Measurements from ENCODE around the gene SUPT3H. TPM values are rescaled to one million over a fixed set of nuclear protein-coding genes. Genes with fewer than 3 reads are reported as not detected.

The SUPT3H gene
- polyA plus RNA-seq, 1 donor (not counting 4 experiments of a cell fraction or from before 2014, with no cell fraction given), result 7.6 TPM

- Histone ChIP-seq H4K20me1 (ENCODE audit: control insufficient read depth, extremely low read depth, insufficient read depth, low read length) (no peaks in the 10 kb centered on the region), H3K27me3 (ENCODE audit: control insufficient read depth, extremely low read depth, insufficient read depth, low read length) (no peaks in the 10 kb centered on the region), H3K36me3 (ENCODE audit: control insufficient read depth in 2 of 2, extremely low read depth in 1 of 2, insufficient read depth in 2 of 2, low read length in 2 of 2) (no peaks in the 10 kb centered on the region), H3K79me2 (ENCODE audit: control insufficient read depth, insufficient read depth, low read length) (no peaks in the 10 kb centered on the region), H3K9me1 (ENCODE audit: control insufficient read depth, extremely low read depth, insufficient read depth, low read length) (no peaks in the 10 kb centered on the region), H3K9ac (ENCODE audit: control insufficient read depth, extremely low read depth, insufficient read depth, low read length) (no peak overlapping the region), H3K4me2 (ENCODE audit: control insufficient read depth, extremely low read depth, insufficient read depth, low read depth, low read length) (no peak overlapping the region), H3K9me3 (ENCODE audit: control insufficient read depth, low read depth, low read length) (no peaks in the 10 kb centered on the region), H3K4me3 (ENCODE audit: control insufficient read depth in 2 of 3, extremely low read depth in 1 of 3, insufficient read depth in 2 of 3, low read depth in 1 of 3, low read length in 3 of 3) (no peak overlapping the region), H3K4me1 (ENCODE audit: control insufficient read depth, extremely low read depth, insufficient read depth, low read length) (peaks cover 4% of the 10 kb centered on the region), H3K27ac (ENCODE audit: control insufficient read depth, insufficient read depth, low read length) (no peak overlapping the region), H2AFZ (ENCODE audit: control insufficient read depth, low read length) (no peak overlapping the region)
- FAIRE-seq (no peak), DNase-seq (ENCODE audit: low read depth, low spot score) (no peak)
- TF ChIP-seq CTCF (optimal IDR thresholded peaks at IDR 0.05 in 1 of 3, IDR thresholded peaks at IDR 0.05 in 1 of 3, conservative IDR thresholded peaks at IDR 0.05 in 1 of 3; ENCODE audit: extremely low read depth in 1 of 3, insufficient read depth in 2 of 3, low read length in 3 of 3) (no peak), EZH2 (IDR thresholded peaks at IDR 0.05; ENCODE audit: low read length) (no peak)
- dilution Hi-C loops (cut with MboI; ENCODE audit: extremely low pct_ligation_motif_present, low sequenced_read_pairs), result no loop called here
These were observed 265.0 kb downstream of the SUPT3H start for GRCh38 chr6:45112711-45113110.

DNA sequence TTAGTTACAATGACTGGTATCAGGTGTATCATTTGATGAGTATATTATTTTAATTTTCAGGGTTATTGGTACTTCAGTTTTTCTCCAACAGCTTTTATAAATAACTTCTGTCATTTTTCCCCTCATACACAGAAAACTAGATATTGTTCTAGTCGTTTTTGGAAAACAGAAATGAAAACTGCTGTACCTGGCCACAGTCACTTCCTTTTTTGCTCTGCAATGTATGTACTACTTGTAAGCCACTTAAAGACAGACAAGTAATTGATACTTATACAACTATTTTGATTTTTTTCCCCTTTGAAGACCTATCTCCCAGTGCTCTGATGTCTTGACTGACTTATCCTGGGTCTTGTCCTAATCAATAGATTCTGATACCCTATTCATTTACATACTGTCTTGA, 268.2 kb downstream of the SUPT3H start:
- H3K9me3 ChIP-seq (ENCODE audit: control insufficient read depth, low read depth, low read length), result no peaks in the 10 kb centered on the region
- dilution Hi-C loops (cut with MboI; ENCODE audit: extremely low pct_ligation_motif_present, low sequenced_read_pairs), result no loop called here

More for the DNA sequence above, 268.2 kb downstream of the SUPT3H start:
- no peak overlapping the region for H3K4me3 ChIP-seq (ENCODE audit: control insufficient read depth in 2 of 3, extremely low read depth in 1 of 3, insufficient read depth in 2 of 3, low read depth in 1 of 3, low read length in 3 of 3)
- DNase-seq (ENCODE audit: low read depth, low spot score), result no peak
- FAIRE-seq, result no peak
- no peaks in the 10 kb centered on the region for H3K36me3 ChIP-seq (ENCODE audit: control insufficient read depth in 2 of 2, extremely low read depth in 1 of 2, insufficient read depth in 2 of 2, low read length in 2 of 2)
- H3K9ac ChIP-seq (ENCODE audit: control insufficient read depth, extremely low read depth, insufficient read depth, low read length), result no peak overlapping the region
- H3K4me2 ChIP-seq (ENCODE audit: control insufficient read depth, extremely low read depth, insufficient read depth, low read depth, low read length), result no peak overlapping the region
- no peak for TF ChIP-seq CTCF (optimal IDR thresholded peaks at IDR 0.05 in 1 of 3, IDR thresholded peaks at IDR 0.05 in 1 of 3, conservative IDR thresholded peaks at IDR 0.05 in 1 of 3; ENCODE audit: extremely low read depth in 1 of 3, insufficient read depth in 2 of 3, low read length in 3 of 3)
- TF ChIP-seq EZH2 (IDR thresholded peaks at IDR 0.05; ENCODE audit: low read length), result no peak
- H4K20me1 ChIP-seq (ENCODE audit: control insufficient read depth, extremely low read depth, insufficient read depth, low read length), result no peaks in the 10 kb centered on the region
- H2AFZ ChIP-seq (ENCODE audit: control insufficient read depth, low read length), result no peak overlapping the region
- no peaks in the 10 kb centered on the region for H3K9me1 ChIP-seq (ENCODE audit: control insufficient read depth, extremely low read depth, insufficient read depth, low read length)
- H3K4me1 ChIP-seq (ENCODE audit: control insufficient read depth, extremely low read depth, insufficient read depth, low read length), result no peaks in the 10 kb centered on the region
- no peaks in the 10 kb centered on the region for H3K27me3 ChIP-seq (ENCODE audit: control insufficient read depth, extremely low read depth, insufficient read depth, low read length)
- H3K27ac ChIP-seq (ENCODE audit: control insufficient read depth, insufficient read depth, low read length), result no peak overlapping the region
- no peaks in the 10 kb centered on the region for H3K79me2 ChIP-seq (ENCODE audit: control insufficient read depth, insufficient read depth, low read length)
